ENCODE measurements around the gene COA8.
"Not testable (repeated sequence)": the region's sequence is repeated elsewhere in the genome, so short reads cannot be mapped to it uniquely, and the experiment has no call there.

The COA8 gene

GRCh38 chr14:103525430-103526246, 37.1 kb upstream of the COA8 start:
- not testable (repeated sequence) for DNase-seq (ENCODE audit: low read depth)

DNA sequence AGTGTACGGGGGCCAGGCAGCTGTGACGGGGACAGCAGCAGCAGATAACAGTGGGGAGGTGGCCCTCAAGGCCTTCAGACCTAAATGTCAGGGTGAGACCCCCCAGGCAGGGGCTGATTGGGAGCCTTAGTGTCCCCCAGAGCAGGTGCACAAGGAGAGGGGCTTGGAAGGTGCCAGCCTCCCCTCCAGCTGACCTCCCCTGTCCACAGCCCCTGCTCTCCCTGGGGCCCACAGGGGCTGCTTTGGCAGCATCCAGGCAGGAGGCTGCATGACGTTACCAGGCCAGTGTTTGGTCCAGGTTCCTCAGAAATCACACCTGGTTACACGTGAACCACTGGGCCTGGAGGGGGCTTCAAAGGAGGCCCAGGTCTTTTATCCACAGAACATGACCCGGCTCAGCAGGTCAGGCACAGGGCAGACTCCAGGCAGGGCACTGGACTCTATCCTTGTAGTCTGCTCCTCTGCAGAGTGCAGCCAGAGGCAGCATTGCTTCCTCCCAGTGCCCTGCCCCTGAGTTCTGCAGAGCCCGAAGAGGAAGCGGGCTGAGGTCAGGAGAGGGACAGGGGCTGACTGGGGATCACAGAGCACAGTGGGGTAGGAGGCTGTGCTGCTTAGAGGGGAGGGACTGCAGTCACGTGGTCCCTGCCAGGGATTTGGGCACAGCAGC, 36.4 kb upstream of the COA8 start:
- DNase-seq (ENCODE audit: low read depth): no peak

DNA sequence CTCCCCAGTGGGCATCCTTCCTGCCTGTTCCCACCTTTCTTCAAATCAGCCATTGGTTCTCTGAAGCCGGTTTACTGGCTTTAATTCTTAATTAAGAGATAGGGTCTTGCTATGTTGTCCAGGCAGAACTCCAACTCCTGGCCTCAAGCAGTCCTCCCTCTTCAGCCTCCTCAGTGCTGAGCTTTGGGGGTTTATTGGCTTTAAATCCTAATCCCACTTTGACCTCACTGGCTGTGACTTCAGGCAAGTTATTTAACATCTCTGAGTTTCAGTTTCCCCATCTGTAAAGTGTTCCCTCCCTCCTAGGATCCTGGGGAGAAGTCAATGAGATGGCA, 35.9 kb upstream of the COA8 start:
- no peak for DNase-seq (ENCODE audit: low read depth)

- DNase-seq (ENCODE audit: low read depth): no peak
These were observed 35.2 kb upstream of the COA8 start for GRCh38 chr14:103527408-103528145.

- DNase-seq (ENCODE audit: low read depth): no peak
These were observed 34.6 kb upstream of the COA8 start for GRCh38 chr14:103528146-103528586.

GRCh38 chr14:103528587-103529382, 34.0 kb upstream of the COA8 start, which contains the start of gene TRMT61A:
Gene TRMT61A, plus strand, starts transcription at chr14:103529196. Its CDS starts 783 bp downstream, at chr14:103529979.
- DNase-seq (ENCODE audit: low read depth): peak; percentile 70

DNA sequence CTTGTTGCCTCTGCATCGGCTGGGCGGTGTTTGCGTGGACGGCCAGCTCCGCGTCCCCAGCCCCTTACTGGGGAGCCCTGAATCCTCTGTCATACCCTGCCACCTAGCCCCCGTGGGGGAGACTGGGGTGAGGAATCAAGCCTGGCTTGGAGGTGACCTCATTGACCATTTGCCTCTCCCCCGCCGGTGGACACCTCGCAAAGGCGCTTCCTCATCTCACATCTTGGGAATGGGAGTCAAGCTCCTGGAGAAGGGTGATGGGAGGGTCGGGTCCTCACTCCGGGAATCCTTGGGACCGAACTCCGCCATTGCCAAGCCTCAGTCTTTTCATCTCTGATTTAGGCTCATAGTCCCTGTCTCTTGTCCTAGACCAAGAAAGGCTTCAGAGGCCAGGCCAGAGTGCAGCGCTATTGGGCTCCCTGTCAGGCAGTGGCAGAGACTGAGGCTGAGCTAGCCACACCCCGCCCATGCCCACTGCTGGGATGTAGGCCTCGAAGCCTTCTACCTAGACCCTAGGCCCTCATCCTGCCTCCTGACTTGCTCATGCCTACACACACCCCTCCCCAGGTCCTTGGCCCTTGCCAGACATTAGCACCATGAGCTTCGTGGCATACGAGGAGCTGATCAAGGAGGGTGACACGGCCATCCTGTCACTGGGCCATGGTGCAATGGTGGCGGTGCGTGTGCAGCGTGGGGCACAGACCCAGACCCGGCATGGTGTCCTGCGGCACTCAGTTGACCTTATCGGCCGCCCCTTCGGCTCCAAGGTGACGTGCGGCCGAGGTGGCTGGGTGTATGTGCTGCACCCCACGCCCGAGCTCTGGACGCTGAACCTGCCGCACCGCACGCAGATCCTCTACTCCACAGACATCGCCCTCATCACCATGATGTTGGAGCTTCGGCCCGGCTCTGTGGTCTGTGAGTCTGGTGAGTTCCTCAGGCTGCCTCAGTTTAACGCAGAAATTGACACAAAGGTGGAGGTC, 33.1 kb upstream of the COA8 start:
- DNase-seq (ENCODE audit: low read depth): no peak

DNA sequence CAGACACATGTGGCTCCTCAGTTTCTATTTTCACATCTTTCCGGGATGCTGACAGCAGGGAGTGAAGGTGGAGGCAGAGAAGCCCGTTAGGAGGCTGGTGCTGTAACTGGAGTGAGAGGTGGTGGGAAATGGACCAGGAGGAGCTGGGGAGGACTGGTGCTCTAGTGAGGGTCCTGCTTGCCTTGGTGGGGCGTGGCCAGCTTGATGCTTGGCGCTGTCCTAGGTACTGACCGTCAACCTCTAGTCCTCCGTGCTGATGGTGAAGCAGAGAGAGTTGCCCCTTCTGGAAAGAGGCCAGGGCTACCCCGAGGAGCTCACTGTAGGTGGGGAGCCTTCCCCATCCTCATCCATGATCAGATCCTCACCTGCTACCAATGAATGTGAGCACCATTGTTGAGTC, 32.4 kb upstream of the COA8 start:
- DNase-seq (ENCODE audit: low read depth): no peak

DNA sequence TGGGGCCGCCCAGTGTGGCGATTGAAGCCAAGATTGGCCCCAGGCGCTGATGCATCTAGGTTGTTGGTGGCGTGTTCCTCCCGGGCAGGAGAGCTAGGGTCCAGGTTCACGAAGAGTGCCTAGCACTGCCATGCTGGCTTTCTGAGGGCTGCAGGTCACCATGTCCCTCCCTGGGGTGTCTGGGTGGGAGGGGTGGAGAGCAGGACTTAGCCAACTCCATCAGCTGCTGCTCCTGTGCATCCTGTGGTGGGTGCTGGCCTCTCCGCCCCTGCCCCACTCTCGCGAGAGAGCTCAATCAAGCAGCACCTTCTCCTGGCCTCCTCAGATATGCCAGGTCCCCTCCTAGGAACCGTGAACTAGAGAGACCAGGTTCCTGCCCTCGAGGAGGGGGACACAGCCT, 31.9 kb upstream of the COA8 start:
- DNase-seq (ENCODE audit: low read depth): no peak

DNA sequence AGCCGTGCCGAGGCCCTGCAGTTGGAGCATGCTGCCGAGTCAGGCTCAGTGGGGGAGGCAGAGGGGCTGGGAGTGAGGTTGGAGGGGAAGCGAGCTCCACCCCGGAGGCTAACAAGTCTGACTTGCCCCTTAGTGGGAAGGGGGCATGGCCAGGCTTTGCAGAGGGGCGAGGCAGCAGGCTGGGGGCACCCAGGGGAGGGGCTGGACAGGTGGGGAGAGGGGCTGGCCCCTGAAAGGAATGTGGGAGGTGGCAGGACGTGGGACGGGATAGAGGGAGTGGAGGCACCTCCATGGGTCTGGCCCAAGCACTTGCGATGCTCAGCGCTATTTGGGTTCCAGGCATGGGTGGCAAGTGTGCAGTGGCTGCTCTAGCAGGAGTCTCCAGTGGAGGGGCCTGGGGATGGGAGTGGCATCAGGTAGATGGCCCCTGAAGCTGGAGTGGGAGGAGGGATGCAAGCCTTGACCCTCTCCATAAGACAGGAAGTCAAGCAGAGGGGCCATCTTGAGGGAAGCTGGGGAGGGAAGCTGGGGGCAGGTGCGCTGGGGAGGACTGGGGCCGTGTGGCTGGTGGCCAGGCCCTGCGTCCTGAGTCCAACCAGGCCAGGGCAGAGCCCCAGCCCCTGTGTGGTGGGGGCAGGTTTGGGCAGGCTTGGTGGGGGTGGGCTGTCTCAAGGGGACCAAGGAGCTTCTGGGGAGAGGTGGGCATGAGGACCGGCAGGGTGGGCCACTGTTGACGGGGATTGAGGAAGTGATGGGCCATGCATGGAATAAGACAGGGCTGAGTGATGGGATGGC, 31.1 kb upstream of the COA8 start:
- DNase-seq (ENCODE audit: low read depth): no peak

DNA sequence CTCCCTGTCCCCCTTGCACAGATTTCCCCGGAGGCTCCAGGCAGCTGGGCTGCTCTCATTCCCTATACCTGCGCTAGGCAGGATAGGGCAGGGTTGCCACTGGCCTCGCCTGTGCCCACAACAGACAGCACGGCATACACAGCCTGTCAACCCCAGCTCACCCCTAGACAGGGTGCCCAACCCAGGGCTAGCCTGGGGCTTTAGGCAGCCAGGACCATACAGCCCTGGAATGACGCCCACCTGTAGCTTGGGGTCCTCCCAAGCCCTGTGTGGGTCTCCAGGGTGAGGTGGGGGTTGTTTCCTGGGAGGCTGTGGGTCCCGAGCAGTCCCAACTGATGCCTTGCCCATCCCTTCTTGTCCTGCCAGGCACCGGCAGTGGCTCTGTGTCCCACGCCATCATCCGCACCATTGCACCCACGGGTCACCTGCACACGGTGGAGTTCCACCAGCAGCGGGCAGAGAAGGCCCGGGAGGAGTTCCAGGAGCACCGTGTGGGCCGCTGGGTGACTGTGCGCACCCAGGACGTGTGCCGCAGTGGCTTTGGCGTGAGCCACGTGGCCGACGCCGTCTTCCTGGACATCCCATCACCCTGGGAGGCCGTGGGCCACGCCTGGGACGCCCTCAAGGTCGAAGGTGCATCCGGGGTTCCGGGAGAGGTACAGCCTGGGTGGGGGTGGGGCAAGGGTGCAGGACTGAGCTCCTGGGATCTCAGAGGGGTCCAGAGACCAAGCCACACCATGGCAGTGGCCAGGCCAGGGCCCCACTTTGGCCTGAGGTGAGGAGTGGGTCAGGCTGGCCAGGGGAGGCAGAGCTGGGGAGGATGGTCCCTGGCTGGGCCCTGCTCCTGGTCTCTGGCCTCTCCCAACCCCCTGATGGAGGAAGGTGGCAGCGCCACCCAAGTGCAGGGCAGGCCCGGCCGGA, 30.3 kb upstream of the COA8 start:
- DNase-seq (ENCODE audit: low read depth): no peak

DNA sequence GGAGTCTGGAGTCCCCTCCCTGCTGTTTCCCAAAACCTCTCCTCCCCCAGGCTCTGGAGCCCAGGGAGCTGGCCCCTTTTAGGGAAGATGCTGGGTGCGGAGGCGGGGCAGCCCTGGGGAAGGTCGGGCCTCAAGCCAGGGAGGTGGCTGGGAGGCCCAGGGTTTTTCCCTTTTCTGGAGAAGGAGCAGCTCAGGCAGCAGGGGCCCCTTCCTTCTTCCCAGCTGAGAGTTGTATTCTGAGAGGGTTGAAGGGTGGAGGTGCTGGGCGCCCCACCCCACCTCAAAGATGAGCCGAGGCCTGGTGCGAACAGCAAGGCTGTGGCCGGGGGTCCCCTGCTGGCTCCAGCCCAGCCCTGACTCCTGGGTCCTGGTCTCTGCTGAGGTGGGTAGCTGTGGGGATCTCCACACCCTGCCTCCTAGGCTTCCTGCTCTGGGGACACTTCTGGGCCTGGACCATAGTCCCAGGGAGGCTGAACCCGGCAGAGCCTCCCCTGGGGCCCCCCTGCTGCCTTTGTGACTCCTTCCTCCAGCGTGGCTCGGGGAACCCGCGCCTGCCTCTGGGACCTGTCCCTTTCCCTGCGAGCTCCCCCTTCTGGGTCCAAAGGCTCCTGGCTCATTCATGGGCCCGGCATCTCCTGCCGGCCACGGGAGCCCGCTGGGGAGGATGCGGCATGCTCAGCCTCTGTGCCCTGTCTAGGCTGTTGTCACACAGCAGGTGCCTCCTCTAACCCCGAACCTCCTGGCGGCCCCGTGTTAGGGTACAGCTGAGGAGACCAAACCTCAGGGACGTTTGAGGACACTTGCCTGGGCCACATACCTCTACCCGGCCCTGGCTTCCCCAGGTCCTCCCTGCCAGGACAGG, 29.4 kb upstream of the COA8 start:
- no peak for DNase-seq (ENCODE audit: low read depth)

DNA sequence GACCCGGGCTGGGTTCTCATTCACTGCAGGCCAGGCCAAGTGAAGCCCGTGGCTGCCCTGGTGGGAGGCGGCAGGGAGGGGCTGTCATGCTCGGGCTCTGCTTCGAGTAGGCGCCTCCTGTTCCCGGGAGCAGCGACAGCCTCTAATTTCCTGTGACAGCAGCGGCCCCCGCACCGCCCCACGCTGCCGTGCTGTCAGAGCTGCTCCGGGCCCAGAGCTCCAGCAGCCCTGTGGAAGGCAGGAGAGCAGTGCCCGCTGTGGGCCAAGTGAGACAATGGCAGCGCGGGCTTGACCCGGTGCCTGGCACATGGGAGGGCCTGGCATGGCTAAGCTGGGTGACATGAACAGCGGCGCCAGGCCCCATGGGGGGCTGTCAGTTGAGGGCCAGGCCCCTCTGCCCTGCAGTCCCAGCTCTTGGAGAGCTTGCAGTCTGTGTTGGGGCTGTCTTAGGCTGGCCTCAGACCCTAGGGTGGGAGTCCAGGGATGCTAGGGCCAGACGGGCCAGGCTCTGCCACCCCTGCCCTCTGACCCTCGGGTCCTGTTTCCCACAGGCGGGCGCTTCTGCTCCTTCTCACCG, 28.7 kb upstream of the COA8 start:
- no peak for DNase-seq (ENCODE audit: low read depth)

DNA sequence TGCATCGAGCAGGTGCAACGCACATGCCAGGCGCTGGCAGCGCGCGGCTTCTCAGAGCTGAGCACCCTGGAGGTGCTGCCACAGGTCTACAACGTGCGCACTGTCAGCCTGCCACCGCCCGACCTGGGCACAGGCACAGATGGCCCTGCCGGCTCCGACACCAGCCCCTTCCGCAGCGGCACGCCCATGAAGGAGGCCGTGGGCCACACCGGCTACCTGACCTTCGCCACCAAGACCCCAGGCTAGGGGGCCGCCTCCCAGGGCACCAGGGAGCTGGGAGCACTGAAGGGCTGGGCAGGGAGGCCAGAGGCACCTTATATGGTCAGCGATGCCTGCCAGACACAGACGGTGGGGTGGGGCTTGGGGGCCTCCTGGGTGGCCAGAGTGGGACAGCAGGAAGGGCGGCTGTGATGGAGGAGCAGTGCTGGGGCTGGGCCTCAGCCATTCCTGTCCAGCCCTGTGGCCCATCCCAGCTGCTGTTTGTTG, 28.1 kb upstream of the COA8 start:
- DNase-seq (ENCODE audit: low read depth): no peak

GRCh38 chr14:103535081-103535890, 27.5 kb upstream of the COA8 start:
- no peak for DNase-seq (ENCODE audit: low read depth)

DNA sequence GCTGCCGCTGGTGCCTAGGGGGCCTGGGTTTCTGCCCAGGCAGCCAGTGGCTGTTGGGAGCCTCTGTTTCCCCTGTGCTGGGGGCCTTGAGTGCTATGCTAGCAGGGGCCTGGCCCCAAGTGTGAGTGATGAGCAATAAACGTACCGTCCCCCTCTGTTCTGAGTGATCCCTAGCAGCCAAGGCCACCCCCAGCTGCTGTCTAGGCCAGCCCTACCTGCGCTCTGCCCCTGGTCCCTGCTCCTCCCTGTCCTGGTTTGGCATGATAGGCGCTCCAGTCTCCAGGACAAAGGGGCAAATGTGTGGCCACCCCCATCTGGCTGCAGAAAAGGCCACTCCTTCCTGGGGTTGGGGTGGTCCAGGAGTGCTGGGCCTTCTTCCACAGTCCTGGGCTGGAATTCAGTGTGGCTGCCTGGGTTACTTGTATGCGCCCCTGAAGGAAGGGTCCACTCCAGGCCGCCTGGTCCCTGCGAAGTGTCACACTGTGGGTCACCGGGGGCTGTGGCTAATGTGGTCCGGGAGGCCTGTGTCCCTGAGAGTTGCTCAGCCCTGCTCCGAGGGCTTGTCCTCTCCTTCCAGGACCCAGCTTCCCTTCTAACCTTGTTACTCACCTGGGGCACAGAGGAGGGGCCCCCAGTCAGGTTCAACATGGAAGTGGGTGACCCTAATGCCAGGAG, 26.7 kb upstream of the COA8 start:
- no peak for DNase-seq (ENCODE audit: low read depth)
